H9 (cell line): Measurements from ENCODE around the gene TTC7B. TPM values are rescaled to one million over a fixed set of nuclear protein-coding genes. Genes with fewer than 3 reads are reported as not detected.

Experiments
- DNase-seq: peaks from one replicate; pipeline ENCODE4 v3.0.0-alpha.2; 2017
- H2AFZ ChIP-seq: one replicate; pipeline ENCODE4 v1.6.1; 2013; ENCODE audit warnings: mild to moderate bottlenecking, low read length, control low read depth, moderate library complexity
- H2AK5ac ChIP-seq: 2 replicates; pipeline ENCODE4 v1.6.1; 2013; ENCODE audit warnings: low read length, control low read depth, mixed read lengths; ENCODE audit not compliant: insufficient read length
- H2BK120ac ChIP-seq: one replicate; pipeline ENCODE4 v1.6.1; 2013; ENCODE audit warnings: low read depth, mild to moderate bottlenecking, low read length, control low read depth, inconsistent platforms; ENCODE audit not compliant: poor library complexity, severe bottlenecking
- H2BK12ac ChIP-seq: 2 replicates; pipeline ENCODE4 v1.6.1; 2013; ENCODE audit warnings: low read length, control low read depth, mixed read lengths, low read depth; ENCODE audit not compliant: insufficient read length
- H2BK15ac ChIP-seq: 2 replicates; pipeline ENCODE4 v1.6.1; 2013; ENCODE audit warnings: low read depth, low read length, control low read depth
- H2BK20ac ChIP-seq: one replicate; pipeline ENCODE4 v1.6.1; 2013; ENCODE audit warnings: low read depth, mild to moderate bottlenecking, low read length, control low read depth, inconsistent platforms; ENCODE audit not compliant: poor library complexity, severe bottlenecking
- H2BK5ac ChIP-seq: 2 replicates; pipeline ENCODE4 v1.6.1; 2013; ENCODE audit warnings: low read length, control low read depth, mixed read lengths; ENCODE audit not compliant: insufficient read length
- H3K14ac ChIP-seq: 2 replicates; pipeline ENCODE4 v1.6.1; 2013; ENCODE audit warnings: low read length, control low read depth; ENCODE audit not compliant: insufficient read depth
- H3K18ac ChIP-seq: 2 replicates; pipeline ENCODE4 v1.6.1; 2013; ENCODE audit warnings: low read depth, mild to moderate bottlenecking, mixed read lengths, low read length, control low read depth; ENCODE audit not compliant: insufficient read length
- H3K23ac ChIP-seq: 2 replicates; pipeline ENCODE4 v1.6.1; 2013; ENCODE audit warnings: low read length, control low read depth, mixed read lengths, low read depth; ENCODE audit not compliant: insufficient read length
- H3K23me2 ChIP-seq: 2 replicates; pipeline ENCODE4 v1.6.1; 2013; ENCODE audit warnings: low read depth, mild to moderate bottlenecking, mixed read lengths, low read length, control low read depth; ENCODE audit not compliant: insufficient read length, poor library complexity, severe bottlenecking
- H3K27ac ChIP-seq: 2 replicates; pipeline ENCODE4 v1.5.1; 2013; ENCODE audit warnings: low read length, control low read depth, mixed read lengths, low read depth; ENCODE audit not compliant: insufficient read length
- H3K27me3 ChIP-seq: 2 replicates; pipeline ENCODE4 v1.6.1; 2013; ENCODE audit warnings: low read length, control low read depth, inconsistent platforms; ENCODE audit not compliant: insufficient read depth
- H3K4ac ChIP-seq: 2 replicates; pipeline ENCODE4 v1.6.1; 2013; ENCODE audit warnings: low read depth, mild to moderate bottlenecking, control low read depth, inconsistent platforms, low read length, moderate library complexity
- H3K4me1 ChIP-seq: 2 replicates; pipeline ENCODE4 v1.6.1; 2013; ENCODE audit warnings: low read length, control low read depth, inconsistent platforms; ENCODE audit not compliant: insufficient read depth
- H3K4me2 ChIP-seq: 2 replicates; pipeline ENCODE4 v1.6.1; 2013; ENCODE audit warnings: low read length, control low read depth, mixed read lengths; ENCODE audit not compliant: insufficient read length, insufficient read depth
- H3K56ac ChIP-seq: 2 replicates; pipeline ENCODE4 v1.6.1; 2013; ENCODE audit warnings: low read depth, mild to moderate bottlenecking, mixed read lengths, low read length, control low read depth; ENCODE audit not compliant: insufficient read length
- H3K79me1 ChIP-seq: 2 replicates; pipeline ENCODE4 v1.6.1; 2013; ENCODE audit warnings: low read depth, mild to moderate bottlenecking, moderate library complexity, low read length, control low read depth, inconsistent platforms; ENCODE audit not compliant: insufficient read depth, poor library complexity, severe bottlenecking
- H3K79me2 ChIP-seq: 2 replicates; pipeline ENCODE4 v1.6.1; 2013; ENCODE audit warnings: low read length, control low read depth, inconsistent platforms; ENCODE audit not compliant: insufficient read depth
- H3K9ac ChIP-seq: 2 replicates; pipeline ENCODE4 v1.6.1; 2013; ENCODE audit warnings: low read length, control low read depth, mixed read lengths; ENCODE audit not compliant: insufficient read length; ENCODE audit errors: extremely low read depth
- H3K9me3 ChIP-seq: one replicate; pipeline ENCODE4 v1.6.1; 2013; ENCODE audit warnings: low read depth, low read length, inconsistent platforms; ENCODE audit not compliant: control insufficient read depth
- H3T11ph ChIP-seq: one replicate; pipeline ENCODE4 v1.6.1; 2013; ENCODE audit warnings: mild to moderate bottlenecking, low read length, control low read depth, inconsistent platforms
- H4K20me1 ChIP-seq: one replicate; pipeline ENCODE4 v1.6.1; 2013; ENCODE audit not compliant: control insufficient read depth, insufficient read length, insufficient read depth
- H4K5ac ChIP-seq: 2 replicates; pipeline ENCODE4 v1.6.1; 2013; ENCODE audit warnings: low read depth, mild to moderate bottlenecking, mixed read lengths, low read length, control low read depth; ENCODE audit not compliant: insufficient read length
- H4K8ac ChIP-seq: replicated peaks from 2 replicates; pipeline ENCODE4 v1.6.1; 2013; ENCODE audit warnings: low read length, control low read depth, mixed read lengths, low read depth; ENCODE audit not compliant: insufficient read length
- H4K91ac ChIP-seq: 2 replicates; pipeline ENCODE4 v1.6.1; 2013; ENCODE audit warnings: low read depth, mild to moderate bottlenecking, moderate library complexity, mixed read lengths, low read length, control low read depth; ENCODE audit not compliant: insufficient read length
- H3K27ac Mint-ChIP-seq, 3 experiments: 2 replicates in 2 of 3; 3 replicates in 1 of 3; pipeline ENCODE4 v1.8.0; 2020 to 2021; ENCODE audit warnings: mixed read lengths in 3 of 3, mild to moderate bottlenecking in 1 of 3, moderate library complexity in 1 of 3
- H3K27me3 Mint-ChIP-seq: 2 replicates; pipeline ENCODE4 v1.8.0; 2021; ENCODE audit warnings: low read depth, mild to moderate bottlenecking, moderate library complexity, mixed read lengths
- H3K36me3 Mint-ChIP-seq, 3 experiments: 2 replicates in 2 of 3; 3 replicates in 1 of 3; pipeline ENCODE4 v1.8.0; 2020 to 2021; ENCODE audit warnings: low read depth in 3 of 3, mixed read lengths in 3 of 3; ENCODE audit not compliant: insufficient read depth in 1 of 3
- H3K4me1 Mint-ChIP-seq, 2 experiments: 2 replicates each; pipeline ENCODE4 v1.8.0; 2020; ENCODE audit warnings: mixed read lengths in 2 of 2
- H3K4me3 Mint-ChIP-seq, 2 experiments: 2 replicates in 1 of 2; 3 replicates in 1 of 2; pipeline ENCODE4 v1.8.0; 2020 to 2021; ENCODE audit warnings: mild to moderate bottlenecking in 2 of 2, mixed read lengths in 2 of 2, moderate library complexity in 1 of 2
- H3K9me3 Mint-ChIP-seq, 2 experiments: 2 replicates in 1 of 2; 3 replicates in 1 of 2; pipeline ENCODE4 v1.8.0; 2020; ENCODE audit warnings: mild to moderate bottlenecking in 2 of 2, mixed read lengths in 2 of 2, moderate library complexity in 1 of 2
- WGBS: extraction: QIAGEN DNeasy Blood & Tissue Kit; methylation state at CpG from one replicate; pipeline ENCODE4 v1.1.7; 2013; ENCODE audit warnings: missing lambda C conversion rate, low lambda C conversion rate, mixed read lengths; ENCODE audit not compliant: insufficient read length; ENCODE audit errors: extremely low coverage; 5-methylcytosine and 5-hydroxymethylcytosine counted together
- total RNA-seq: library from RNA; stranded (reverse); gene quantifications from 2 replicates; pipeline ENCODE4 v1.2.1, GENCODE V29; 2021
- TF ChIP-seq, protein P1 (sequence below): fragments of 200-600 bp; sonication (generic); conservative IDR thresholded peaks from 3 replicates; pipeline ENCODE4 v1.8.0; 2021; ENCODE audit warnings: antibody characterized with exemption, mild to moderate bottlenecking

Gene TTC7B
- total RNA-seq, 1 experiment from 2014 or later: 33.7 TPM

DNA sequence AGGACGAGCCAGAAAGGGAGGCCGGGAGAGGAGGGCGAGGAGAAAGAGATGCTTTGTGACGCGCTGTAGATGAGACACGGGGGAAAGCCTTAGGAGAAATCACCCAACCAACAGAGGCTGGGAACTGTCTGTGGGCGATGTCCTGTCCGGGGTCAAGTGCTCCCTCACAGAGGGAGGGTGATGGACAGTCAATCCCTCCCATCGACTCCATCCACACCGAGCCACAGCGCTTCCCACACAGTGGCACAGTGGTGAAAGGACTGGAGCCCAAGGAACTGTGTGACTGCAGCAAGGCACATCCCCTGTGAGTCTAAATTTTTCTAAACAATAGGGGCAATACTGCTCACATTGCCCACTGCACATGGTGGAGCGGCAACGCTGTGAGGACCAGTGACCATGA is 89.1 kb downstream of the TTC7B start:
- H3K4me3 Mint-ChIP-seq: no peak overlapping the region

More for the DNA sequence above, 89.1 kb downstream of the TTC7B start:
- Mint-ChIP-seq H3K4me1 (peaks cover 8% of the 10 kb centered on the region in 2 experiments), H3K36me3 (no peaks in the 10 kb centered on the region; a peak in 1 of 7 replicates), H3K27me3 (no peaks in the 10 kb centered on the region), H3K9me3 (no peaks in the 10 kb centered on the region), H3K27ac (peak overlapping the region in 1 of 3 experiments; percentile 88; a peak in 1 of 7 replicates)
- no CpG with 5 or more reads among the region's 13 CpGs for WGBS
- Histone ChIP-seq H3K27me3 (no peaks in the 10 kb centered on the region), H2BK12ac (no peak overlapping the region), H3K56ac (no peak overlapping the region), H3K4me1 (no peaks in the 10 kb centered on the region), H2BK5ac (no peak overlapping the region), H4K91ac (no peak overlapping the region), H2BK15ac (no peak overlapping the region), H2AK5ac (no peak overlapping the region), H2BK20ac (no peak overlapping the region), H3K4me2 (no peak overlapping the region), H3K14ac (no peak overlapping the region), H2AFZ (no peak overlapping the region), H3K4ac (no peak overlapping the region), H4K20me1 (no peaks in the 10 kb centered on the region), H3K18ac (no peak overlapping the region), H3K23ac (no peak overlapping the region), H3K79me2 (no peaks in the 10 kb centered on the region), H2BK120ac (no peak overlapping the region), H3K9ac (no peak overlapping the region), H3K79me1 (no peaks in the 10 kb centered on the region), H3T11ph (no peak overlapping the region), H3K27ac (no peak overlapping the region), H4K5ac (no peak overlapping the region), H4K8ac (no peak overlapping the region), H3K9me3 (no peaks in the 10 kb centered on the region), H3K23me2 (no peaks in the 10 kb centered on the region)
- TF ChIP-seq, protein P1, sequence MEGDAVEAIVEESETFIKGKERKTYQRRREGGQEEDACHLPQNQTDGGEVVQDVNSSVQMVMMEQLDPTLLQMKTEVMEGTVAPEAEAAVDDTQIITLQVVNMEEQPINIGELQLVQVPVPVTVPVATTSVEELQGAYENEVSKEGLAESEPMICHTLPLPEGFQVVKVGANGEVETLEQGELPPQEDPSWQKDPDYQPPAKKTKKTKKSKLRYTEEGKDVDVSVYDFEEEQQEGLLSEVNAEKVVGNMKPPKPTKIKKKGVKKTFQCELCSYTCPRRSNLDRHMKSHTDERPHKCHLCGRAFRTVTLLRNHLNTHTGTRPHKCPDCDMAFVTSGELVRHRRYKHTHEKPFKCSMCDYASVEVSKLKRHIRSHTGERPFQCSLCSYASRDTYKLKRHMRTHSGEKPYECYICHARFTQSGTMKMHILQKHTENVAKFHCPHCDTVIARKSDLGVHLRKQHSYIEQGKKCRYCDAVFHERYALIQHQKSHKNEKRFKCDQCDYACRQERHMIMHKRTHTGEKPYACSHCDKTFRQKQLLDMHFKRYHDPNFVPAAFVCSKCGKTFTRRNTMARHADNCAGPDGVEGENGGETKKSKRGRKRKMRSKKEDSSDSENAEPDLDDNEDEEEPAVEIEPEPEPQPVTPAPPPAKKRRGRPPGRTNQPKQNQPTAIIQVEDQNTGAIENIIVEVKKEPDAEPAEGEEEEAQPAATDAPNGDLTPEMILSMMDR: no peak
- no peak for DNase-seq
